GM12892 (cell line): ENCODE measurements around the gene ASCC3.

Source experiments
- POLR2A ChIP-seq: IDR thresholded peaks from 2 replicates; pipeline ENCODE4 v1.6.1; 2011; ENCODE audit warnings: low read depth, low read length, control low read depth
- TAF1 ChIP-seq: IDR thresholded peaks from 2 replicates; pipeline ENCODE4 v1.6.1; 2011; ENCODE audit warnings: low read depth, mild to moderate bottlenecking, control low read depth, low read length, borderline replicate concordance

DNA sequence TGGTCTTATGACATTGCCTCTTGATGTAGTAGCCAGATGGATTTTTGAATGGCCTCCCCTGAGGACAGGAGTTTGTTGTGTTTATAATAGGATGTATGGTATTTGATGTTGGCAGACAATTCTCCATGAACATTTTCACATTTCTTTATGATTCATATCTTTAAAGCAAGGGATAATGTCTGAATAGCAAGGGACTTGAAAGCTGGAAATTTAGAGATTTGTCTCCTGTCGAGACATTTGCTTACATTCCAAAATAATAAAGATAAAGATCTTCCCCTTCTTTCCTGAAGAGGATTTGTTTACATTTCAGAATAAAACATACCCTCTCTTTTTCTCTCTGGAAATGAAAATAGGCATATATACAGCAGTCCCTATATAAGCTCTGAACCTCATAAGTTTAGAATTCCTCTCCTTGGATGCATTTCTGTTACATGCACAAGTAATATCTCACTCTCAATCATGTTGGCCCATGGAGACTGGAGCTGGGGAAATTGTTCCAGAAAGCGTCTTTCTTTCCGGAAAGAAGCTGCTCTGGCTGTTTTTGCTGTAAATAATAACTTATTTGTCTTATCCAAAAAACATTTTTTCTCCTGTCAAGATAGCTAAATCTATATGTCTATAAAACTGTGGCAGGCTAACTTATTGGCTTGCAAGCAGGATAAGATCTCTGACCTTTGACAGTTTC lies 42.5 kb upstream of the ASCC3 start:
- TF ChIP-seq TAF1 (no peak), POLR2A (no peak)
